ENCODE measurements around the gene PAPPA2.

PAPPA2 gene

GRCh38 chr1:176648556-176648955, 185.6 kb downstream of the PAPPA2 start:
- in situ Hi-C loops (cut with MboI; ENCODE audit: low pct_unique_long_range_greater_than_20kb, low sequenced_read_pairs, unreplicated experiment): no loop called here
- no peak for TF ChIP-seq CTCF (IDR thresholded peaks at IDR 0.05; ENCODE audit: extremely low read depth, insufficient read depth, missing control alignments)
- DNase-seq (ENCODE audit: low spot score): no peak

DNA sequence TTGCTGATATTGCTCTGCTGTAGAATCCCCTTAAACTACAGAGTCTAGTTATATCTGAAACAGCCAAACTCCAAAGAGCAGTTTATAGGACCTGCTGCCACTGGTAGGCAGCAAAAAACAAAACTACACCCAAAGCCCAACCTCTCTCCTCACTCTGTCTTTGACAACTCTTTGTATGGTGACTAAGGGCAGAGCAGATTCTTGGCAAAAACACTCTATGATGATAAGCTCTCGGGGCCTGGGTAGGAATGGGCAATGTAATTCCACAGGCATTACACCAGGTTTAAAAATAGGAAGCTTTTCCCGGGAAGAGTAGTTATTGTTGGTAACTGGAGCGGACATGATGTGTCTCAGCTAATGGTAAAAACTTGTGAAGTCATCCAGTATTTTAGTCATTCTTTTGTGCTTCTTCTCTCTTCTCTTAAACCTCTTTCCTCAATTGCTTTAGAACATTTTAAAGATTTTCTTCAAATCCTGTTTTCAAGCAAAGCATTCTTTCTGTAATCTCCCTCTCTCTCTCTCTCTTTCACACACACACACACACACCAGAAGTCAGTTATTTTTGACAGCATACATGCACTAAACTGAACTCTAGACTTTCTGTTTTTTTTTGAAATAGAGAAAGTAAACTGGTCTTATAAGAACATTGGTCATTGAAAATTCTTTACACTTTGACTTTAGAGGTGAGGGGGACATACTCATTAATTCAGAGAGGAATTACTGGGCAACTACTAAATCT, 193.5 kb downstream of the PAPPA2 start:
- no peak for DNase-seq (ENCODE audit: low spot score)
- in situ Hi-C loops (cut with MboI; ENCODE audit: low pct_unique_long_range_greater_than_20kb, low sequenced_read_pairs, unreplicated experiment): no loop called here
- TF ChIP-seq CTCF (IDR thresholded peaks at IDR 0.05; ENCODE audit: extremely low read depth, insufficient read depth, missing control alignments): no peak

- TF ChIP-seq CTCF (IDR thresholded peaks at IDR 0.05; ENCODE audit: extremely low read depth, insufficient read depth, missing control alignments): no peak
- DNase-seq (ENCODE audit: low spot score): no peak
- in situ Hi-C loops (cut with MboI; ENCODE audit: low pct_unique_long_range_greater_than_20kb, low sequenced_read_pairs, unreplicated experiment): no loop called here
These were observed 206.8 kb downstream of the PAPPA2 start for GRCh38 chr1:176669782-176670181.

DNA sequence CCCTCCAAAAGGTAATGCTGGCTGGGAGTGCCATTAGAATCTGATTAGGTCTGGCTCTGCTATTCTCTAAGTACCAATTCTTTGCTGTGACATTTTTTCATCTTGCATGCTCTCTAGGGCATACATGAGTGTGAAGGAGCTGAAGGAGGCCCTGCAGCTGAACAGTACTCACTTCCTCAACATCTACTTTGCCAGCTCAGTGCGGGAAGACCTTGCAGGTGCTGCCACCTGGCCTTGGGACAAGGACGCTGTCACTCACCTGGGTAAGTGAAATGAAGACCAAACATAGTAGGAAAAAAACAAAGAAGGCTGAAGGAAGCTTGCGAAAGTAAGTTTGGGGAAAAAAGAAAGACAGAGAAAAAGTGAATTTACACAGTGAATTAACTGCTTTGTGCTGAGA, 207.9 kb downstream of the PAPPA2 start:
- DNase-seq (ENCODE audit: low spot score): no peak

GRCh38 chr1:176682830-176683535, 220.0 kb downstream of the PAPPA2 start:
- DNase-seq (ENCODE audit: low spot score): no peak
- in situ Hi-C loops (cut with MboI; ENCODE audit: low pct_unique_long_range_greater_than_20kb, low sequenced_read_pairs, unreplicated experiment): no loop called here
- no peak for TF ChIP-seq CTCF (IDR thresholded peaks at IDR 0.05; ENCODE audit: extremely low read depth, insufficient read depth, missing control alignments)

More for the DNA sequence above, 207.9 kb downstream of the PAPPA2 start:
- no peak for TF ChIP-seq CTCF (IDR thresholded peaks at IDR 0.05; ENCODE audit: extremely low read depth, insufficient read depth, missing control alignments)
- in situ Hi-C loops (cut with MboI; ENCODE audit: low pct_unique_long_range_greater_than_20kb, low sequenced_read_pairs, unreplicated experiment): no loop called here

DNA sequence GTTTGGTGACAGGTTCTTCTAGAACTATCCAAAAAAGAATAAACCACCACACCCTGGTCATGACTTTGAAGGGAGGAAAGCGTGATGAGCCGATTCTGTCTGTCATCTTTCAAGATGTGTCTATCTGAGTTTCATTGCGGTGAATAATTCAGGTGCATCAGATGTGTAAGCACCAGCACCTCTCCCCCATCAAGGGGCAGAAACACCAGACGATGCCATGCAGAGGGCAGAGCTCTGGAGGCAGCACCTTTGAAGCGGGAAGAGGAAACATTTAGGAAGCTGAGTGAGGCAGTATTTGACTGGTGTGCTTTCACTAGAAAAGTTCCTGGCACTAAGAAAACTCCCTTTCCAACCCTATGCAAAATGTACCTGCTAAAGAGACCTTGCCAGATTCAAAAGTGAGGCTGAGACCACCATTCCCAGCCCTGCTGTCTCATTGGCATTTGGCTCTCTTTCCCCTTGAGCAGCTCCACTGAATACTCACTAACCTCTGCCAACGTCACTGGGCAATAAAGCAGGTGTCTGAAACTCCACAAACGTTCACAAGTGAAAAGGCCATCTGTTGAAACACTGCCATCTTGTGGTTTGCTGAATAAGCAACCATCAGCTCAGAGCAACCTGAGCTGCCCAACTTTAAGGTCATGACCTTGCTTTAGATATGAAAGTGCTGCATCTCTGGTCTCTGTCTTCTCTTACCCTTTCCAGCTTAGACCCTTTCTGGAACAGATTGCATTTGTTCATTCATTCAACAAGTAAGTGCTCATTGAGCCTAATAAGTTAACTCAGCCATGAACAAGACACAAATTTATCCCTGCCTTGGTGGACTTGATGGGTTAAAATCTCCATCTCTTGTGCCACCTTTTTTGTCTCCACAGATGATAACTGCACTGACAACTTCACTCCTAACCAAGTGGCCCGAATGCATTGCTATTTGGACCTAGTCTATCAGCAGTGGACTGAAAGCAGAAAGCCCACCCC, 228.6 kb downstream of the PAPPA2 start:
- DNase-seq (ENCODE audit: low spot score): peak; percentile 34
- TF ChIP-seq CTCF (IDR thresholded peaks at IDR 0.05; ENCODE audit: extremely low read depth, insufficient read depth, missing control alignments): peak; percentile 70
- in situ Hi-C loops (cut with MboI; ENCODE audit: low pct_unique_long_range_greater_than_20kb, low sequenced_read_pairs, unreplicated experiment): no loop called here

All from GM13977 (cell line).